Forelimb muscle (tissue), 1 donor: ENCODE measurements around the gene ZNF853. TPM values are rescaled to one million over a fixed set of nuclear protein-coding genes. Genes with fewer than 3 reads are reported as not detected.
"Not testable (repeated sequence)": the region's sequence is repeated elsewhere in the genome, so short reads cannot be mapped to it uniquely, and the experiment has no call there.

Experiments used
- DNase-seq: peaks from one replicate; pipeline ENCODE4 v3.0.0-alpha.2; 2013; ENCODE audit warnings: low read depth
- polyA plus RNA-seq: library from polyadenylated mRNA; unstranded; fragments of 120-200 nt; gene quantifications from one replicate; pipeline ENCODE4 v1.2.1, GENCODE V29; 2013; ENCODE audit not compliant: insufficient read length

The ZNF853 gene
- polyA plus RNA-seq, 1 donor: 16.6 TPM

DNA sequence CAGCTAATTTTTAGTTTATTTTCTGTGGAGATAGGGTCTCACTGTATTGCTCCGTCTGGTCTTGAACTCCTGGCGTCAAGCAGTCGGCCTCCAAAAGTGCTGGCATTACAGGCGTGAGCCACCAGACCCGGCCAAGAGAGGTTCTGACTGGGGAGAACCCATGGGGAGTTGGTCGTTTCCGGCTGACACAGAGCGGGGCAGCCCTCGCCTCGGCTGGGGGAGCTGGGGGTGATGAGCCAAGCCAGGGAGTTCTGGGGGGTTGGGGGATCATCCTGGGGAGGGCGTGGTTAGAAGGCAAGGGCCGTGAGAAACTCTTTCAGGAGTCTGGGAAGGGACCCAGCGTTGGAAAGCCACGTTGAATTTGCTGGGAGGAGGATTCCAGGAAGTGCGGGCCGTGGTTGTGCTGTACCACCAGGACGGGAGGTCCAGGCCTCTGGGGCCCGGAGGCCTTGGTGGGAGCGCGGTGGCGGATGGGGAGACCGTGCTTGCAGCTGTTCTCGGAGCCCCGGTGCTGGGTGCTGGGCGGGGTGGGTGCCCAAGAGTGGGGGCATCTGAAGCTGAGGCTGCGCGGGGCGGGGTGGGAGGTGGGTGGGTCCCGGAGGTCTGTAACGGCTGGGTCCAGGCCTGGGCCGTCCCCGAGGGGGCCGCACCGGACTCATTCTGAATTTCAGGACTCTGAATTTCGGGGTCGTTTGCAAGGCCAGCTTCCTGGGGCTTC is 8.4 kb upstream of the ZNF853 start:
- DNase-seq: no peak

DNA sequence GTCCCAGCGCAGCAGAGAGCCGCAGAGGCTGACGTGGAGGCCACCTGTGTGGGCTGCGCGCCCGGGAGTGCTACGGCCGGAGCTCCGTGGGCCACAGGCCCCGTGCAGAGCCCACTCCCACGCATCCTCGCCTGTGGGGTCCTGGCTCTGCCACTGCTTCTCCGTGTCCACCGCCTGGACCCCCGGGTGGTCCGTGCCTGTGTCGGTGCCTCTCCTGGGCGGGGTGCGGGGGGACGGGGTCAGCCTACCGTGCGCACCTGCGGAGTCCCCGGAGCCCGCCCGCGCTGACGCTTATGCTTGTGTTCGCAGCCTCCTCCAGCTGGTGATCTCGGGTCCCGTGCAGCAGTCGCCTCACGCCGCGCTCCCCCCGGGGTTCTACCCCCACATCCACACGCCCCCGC is 7.8 kb upstream of the ZNF853 start:
- DNase-seq: no peak

DNA sequence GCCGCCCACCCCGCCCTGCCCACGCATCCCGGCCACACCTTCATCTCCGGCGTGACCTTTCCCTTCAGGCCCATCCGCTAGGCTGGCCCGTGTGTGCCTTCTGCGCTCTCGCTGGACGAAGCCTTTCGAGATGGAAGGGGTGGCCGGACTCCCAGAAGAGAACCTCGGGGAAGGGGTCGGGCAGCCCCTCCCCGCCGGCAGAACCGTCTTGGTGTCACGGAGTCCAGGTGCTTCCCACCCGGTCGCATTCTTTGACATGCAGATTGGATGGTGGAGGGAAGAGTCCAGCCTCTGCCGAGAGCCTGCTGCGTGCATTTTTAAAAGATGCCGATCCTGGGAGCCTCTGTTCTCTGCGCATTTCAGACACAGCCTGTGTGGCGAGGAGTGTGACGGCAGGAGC is 7.3 kb upstream of the ZNF853 start:
- DNase-seq: no peak

- no peak for DNase-seq
These were observed 6.6 kb upstream of the ZNF853 start for GRCh38 chr7:6608794-6609193.

GRCh38 chr7:6612819-6613218 is 2.6 kb upstream of the ZNF853 start:
- DNase-seq: no peak

- no peak for DNase-seq
These were observed 1.7 kb upstream of the ZNF853 start for GRCh38 chr7:6613706-6614105.

- no peak for DNase-seq
These were observed 529 bp downstream of the ZNF853 start for GRCh38 chr7:6615723-6616555.

GRCh38 chr7:6616854-6617643 is 1.6 kb downstream of the ZNF853 start:
- DNase-seq: no peak

GRCh38 chr7:6618621-6619020 is 3.2 kb downstream of the ZNF853 start:
- DNase-seq: no peak

- no peak for DNase-seq
These were observed 4.6 kb downstream of the ZNF853 start for GRCh38 chr7:6619961-6620360.

- no peak for DNase-seq
These were observed 6.1 kb downstream of the ZNF853 start for GRCh38 chr7:6621195-6622133.

GRCh38 chr7:6622134-6622710 is 6.8 kb downstream of the ZNF853 start:
- DNase-seq: no peak

GRCh38 chr7:6623589-6624245 is 8.3 kb downstream of the ZNF853 start:
- DNase-seq: no peak

GRCh38 chr7:6624246-6624611 is 8.8 kb downstream of the ZNF853 start:
- DNase-seq: no peak

DNA sequence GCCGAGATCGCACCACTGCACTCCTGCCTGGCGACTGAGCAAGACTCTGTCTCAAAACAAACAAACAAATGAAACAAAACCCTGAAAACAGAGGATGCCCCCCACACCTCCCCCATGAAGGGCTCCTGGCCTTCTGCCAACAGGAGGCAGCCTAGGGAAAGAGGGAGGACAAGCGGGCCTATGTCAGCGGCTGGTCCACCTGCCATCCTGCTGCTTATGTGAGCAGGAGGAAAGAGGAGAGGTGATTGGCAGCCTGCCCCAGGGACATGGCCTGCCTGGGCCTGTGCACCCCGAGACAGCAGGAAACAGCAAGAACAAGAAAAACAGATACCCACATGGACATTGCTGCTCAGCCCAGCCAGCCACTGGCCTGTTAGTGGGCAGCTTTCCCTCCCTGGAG is 12.6 kb downstream of the ZNF853 start:
- no peak for DNase-seq

DNA sequence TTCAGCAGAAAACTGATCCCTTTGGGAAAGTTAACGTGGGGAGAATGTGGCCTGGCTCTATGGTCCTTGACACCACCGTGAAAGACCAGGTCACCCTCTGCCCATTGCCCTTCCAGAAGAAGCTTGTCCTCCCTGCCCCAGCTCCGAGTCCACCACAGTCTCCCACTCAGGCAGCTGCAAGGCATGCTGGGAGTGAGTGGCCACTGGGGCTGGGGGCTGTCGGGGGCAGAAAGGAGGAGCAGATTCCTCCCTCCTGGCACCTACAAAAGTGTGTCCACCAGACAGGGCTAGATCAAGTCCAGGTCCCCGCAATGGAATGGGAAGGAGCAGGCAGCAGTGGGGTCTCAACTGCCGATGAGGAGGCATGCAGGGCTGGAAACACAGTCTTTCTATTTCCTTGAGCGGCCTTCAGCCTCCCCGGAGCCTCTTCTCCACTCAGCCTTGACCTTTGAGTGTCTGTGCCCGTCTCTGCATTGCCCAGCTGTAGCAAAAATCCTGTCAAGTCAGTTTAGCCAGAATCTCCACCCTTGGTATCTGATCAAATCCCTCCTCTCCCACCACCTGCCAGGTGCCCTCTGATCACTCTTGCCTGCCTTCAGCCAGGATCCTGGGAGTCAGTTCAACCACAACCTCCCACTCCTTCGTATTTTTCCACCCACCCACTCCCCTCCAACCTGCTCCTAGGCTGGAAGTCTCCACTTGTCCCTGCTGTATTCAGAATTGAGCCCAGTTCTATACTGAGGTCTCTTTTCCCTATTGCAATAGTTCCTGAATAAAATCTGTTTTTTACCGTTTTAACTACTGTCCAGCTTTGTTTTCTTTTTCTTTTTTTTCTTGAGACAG is 14.8 kb downstream of the ZNF853 start:
- no peak for DNase-seq

- no peak for DNase-seq
These were observed 16.2 kb downstream of the ZNF853 start for GRCh38 chr7:6631605-6632004.

DNA sequence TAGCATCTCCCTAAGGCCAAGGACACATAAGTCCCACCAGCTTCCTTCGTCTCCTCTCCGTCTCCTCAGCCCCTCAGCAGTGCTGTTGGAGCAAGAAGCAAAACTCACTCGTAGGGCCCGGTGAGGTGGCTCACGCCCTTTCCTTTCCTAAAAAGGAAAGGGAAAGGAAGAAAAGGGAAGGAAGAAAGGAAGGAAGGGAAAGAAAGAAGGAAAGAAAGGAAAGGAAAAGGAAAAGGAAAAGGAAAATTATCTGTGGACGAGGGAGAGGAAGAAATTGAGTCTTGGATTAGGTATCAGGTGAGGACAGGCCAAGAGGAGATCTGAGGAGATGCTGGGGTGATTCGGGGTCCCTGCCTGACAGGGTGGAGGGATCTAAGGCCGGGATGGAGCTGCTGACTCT is 18.6 kb downstream of the ZNF853 start:
- DNase-seq: no peak

DNA sequence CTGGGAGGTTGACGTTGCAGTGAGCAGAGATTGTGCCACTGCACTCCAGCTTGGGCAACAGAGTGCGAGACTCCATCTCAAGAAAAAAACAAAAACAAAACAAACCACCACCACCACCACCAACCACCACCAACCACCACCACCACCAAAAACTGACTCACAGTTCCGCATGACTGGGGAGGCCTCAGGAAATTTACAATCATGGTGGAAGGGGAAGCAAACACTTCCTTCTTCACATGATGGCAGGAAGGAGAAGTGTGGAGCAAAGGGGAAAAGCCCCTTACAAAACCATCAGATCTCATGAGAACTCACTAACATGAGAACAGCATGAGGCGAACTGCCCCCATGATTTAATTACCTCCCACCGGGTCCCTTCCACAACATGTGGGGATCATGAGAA is 19.6 kb downstream of the ZNF853 start:
- DNase-seq: not testable (repeated sequence)
